Body of pancreas (tissue), 4 donors: ENCODE data around the gene UBTD1. TPM values are rescaled to one million over a fixed set of nuclear protein-coding genes. Genes with fewer than 3 reads are reported as not detected.

ENCODE experiments used
- ATAC-seq: fragments of 150-250 bp; one replicate; pipeline ENCODE4 v1.9.1; 2016
- DNase-seq, 4 donors: peaks; one replicate each; pipeline ENCODE4 v3.0.0-alpha.2; 2019
- H3K27ac ChIP-seq, 4 donors: fragments of 200-600 bp; sonication (generic); 1 replicate in 3 of 4; 2 replicates in 1 of 4; pipeline versions ENCODE4 v1.5.1 to v1.6.1; 2016 to 2019; ENCODE audit warnings: mild to moderate bottlenecking in 1 of 4, mixed read lengths in 1 of 4, moderate library complexity in 1 of 4
- H3K27me3 ChIP-seq, 2 donors: fragments of 200-600 bp; sonication (generic); one replicate each; pipeline ENCODE4 v1.6.0; 2016; ENCODE audit warnings: mild to moderate bottlenecking in 1 of 2
- H3K36me3 ChIP-seq, 2 donors: fragments of 200-600 bp; sonication (generic); replicated peaks in 1 of 2; 2 replicates each; pipeline ENCODE4 v1.5.1; 2016; ENCODE audit warnings: low read depth in 2 of 2; ENCODE audit not compliant: insufficient read depth in 1 of 2
- H3K4me1 ChIP-seq: fragments of 200-600 bp; sonication (generic); one replicate; pipeline ENCODE4 v1.6.0; 2016
- H3K4me3 ChIP-seq, 2 donors: fragments of 200-600 bp; sonication (generic); 1 replicate in 1 of 2; 2 replicates in 1 of 2; pipeline ENCODE4 v1.5.1; 2016 to 2019
- H3K9me3 ChIP-seq, 3 donors: fragments of 200-600 bp; sonication (generic); 1 replicate in 2 of 3; 2 replicates in 1 of 3; pipeline ENCODE4 v1.5.1; 2016
- CTCF ChIP-seq, 7 experiments: fragments of 450-650 bp in 4 of 7; fragments of 200-600 bp in 3 of 7; sonication (generic) in 3 of 7; IDR thresholded peaks; one replicate each; pipeline ENCODE4 v1.5.1; 2016 to 2019; ENCODE audit warnings: antibody characterized with exemption in 7 of 7
- POLR2A ChIP-seq, 3 donors: fragments of 450-650 bp; IDR thresholded peaks; one replicate each; pipeline ENCODE4 v1.6.1; 2016; ENCODE audit warnings: antibody characterized with exemption in 3 of 3, mild to moderate bottlenecking in 2 of 3
- WGBS, 2 donors: methylation state at CpG; one replicate each; pipeline ENCODE4 v1.1.5; 2017; 5-methylcytosine and 5-hydroxymethylcytosine counted together
- intact Hi-C: fragments of 100-400 bp; cut with DNase I; formaldehyde crosslinking; loops from one replicate; pipeline ENCODE4 v1.15.1; 2023
- total RNA-seq, 2 donors: library from RNA; depleted of rRNA; stranded (reverse); fragments of >200 nt; gene quantifications; one replicate each; pipeline ENCODE4 v1.1.0, GENCODE V29; 2016

The UBTD1 gene
- total RNA-seq, 2 donors from 2014 or later: 9.1 to 33.9 TPM

- intact Hi-C loops: no loop called here
- H3K4me3 ChIP-seq: no peak overlapping the region
- peaks cover 6% of the 10 kb centered on the region for H3K4me1 ChIP-seq
- no peak overlapping the region for H3K27ac ChIP-seq
- 56 to 81% methylated on average over 2 of the region's 2 CpGs for WGBS, 2 donors
- no peaks in the 10 kb centered on the region for H3K9me3 ChIP-seq
- TF ChIP-seq POLR2A (IDR thresholded peaks at IDR 0.05): no peak
- TF ChIP-seq CTCF (IDR thresholded peaks at IDR 0.05): no peak
- no peaks in the 10 kb centered on the region for H3K27me3 ChIP-seq
- DNase-seq (no peak), ATAC-seq (no peak)
- no peaks in the 10 kb centered on the region for H3K36me3 ChIP-seq
Measured at GRCh38 chr10:97519342-97519741, 20.6 kb downstream of the UBTD1 start.

- H3K4me3 ChIP-seq: no peak overlapping the region
- peaks cover 4% of the 10 kb centered on the region for H3K4me1 ChIP-seq
- H3K36me3 ChIP-seq: no peaks in the 10 kb centered on the region
- no peaks in the 10 kb centered on the region for H3K9me3 ChIP-seq
- no peak overlapping the region for H3K27ac ChIP-seq
- WGBS, 2 donors: 84 to 89% methylated on average over 5 of the region's 5 CpGs
- intact Hi-C loops: no loop called here
- TF ChIP-seq CTCF (IDR thresholded peaks at IDR 0.05) (no peak), POLR2A (IDR thresholded peaks at IDR 0.05) (no peak)
- ATAC-seq (no peak), DNase-seq (no peak)
- no peaks in the 10 kb centered on the region for H3K27me3 ChIP-seq
Measured at GRCh38 chr10:97520520-97520919, 21.8 kb downstream of the UBTD1 start.

- H3K4me3 ChIP-seq: no peak overlapping the region
- ATAC-seq (no peak), DNase-seq (no peak)
- TF ChIP-seq POLR2A (IDR thresholded peaks at IDR 0.05): no peak
- no peak for TF ChIP-seq CTCF (IDR thresholded peaks at IDR 0.05)
- no peaks in the 10 kb centered on the region for H3K4me1 ChIP-seq
- no peaks in the 10 kb centered on the region for H3K36me3 ChIP-seq
- 77 to 86% methylated on average over 8 to 11 of the region's 11 CpGs for WGBS, 2 donors
- no peak overlapping the region for H3K27ac ChIP-seq
- H3K9me3 ChIP-seq: no peaks in the 10 kb centered on the region
- no peaks in the 10 kb centered on the region for H3K27me3 ChIP-seq
- intact Hi-C loops: no loop called here
Measured at GRCh38 chr10:97520978-97521761, 22.4 kb downstream of the UBTD1 start.

GRCh38 chr10:97522071-97522470 lies 23.3 kb downstream of the UBTD1 start:
- no peaks in the 10 kb centered on the region for H3K4me1 ChIP-seq
- WGBS, 2 donors: 70 to 75% methylated on average over 6 of the region's 6 CpGs

More at GRCh38 chr10:97522071-97522470, 23.3 kb downstream of the UBTD1 start:
- intact Hi-C loops: no loop called here
- H3K4me3 ChIP-seq: no peak overlapping the region
- no peaks in the 10 kb centered on the region for H3K27me3 ChIP-seq
- no peak for DNase-seq
- no peak overlapping the region for H3K27ac ChIP-seq
- no peak for TF ChIP-seq CTCF (IDR thresholded peaks at IDR 0.05)
- no peak for TF ChIP-seq POLR2A (IDR thresholded peaks at IDR 0.05)
- no peak for ATAC-seq
- H3K9me3 ChIP-seq: no peaks in the 10 kb centered on the region
- H3K36me3 ChIP-seq: no peaks in the 10 kb centered on the region
